NCI-H1930 (cell line): ENCODE measurements around the gene CSN1S1.
"Not testable (repeated sequence)": the region's sequence is repeated elsewhere in the genome, so short reads cannot be mapped to it uniquely, and the experiment has no call there.

Experiments used
- DNase-seq, 2 experiments: peaks; one replicate each; lab custom pipeline; 2025; lab: John Stamatoyannopoulos, UW

The CSN1S1 gene

DNA sequence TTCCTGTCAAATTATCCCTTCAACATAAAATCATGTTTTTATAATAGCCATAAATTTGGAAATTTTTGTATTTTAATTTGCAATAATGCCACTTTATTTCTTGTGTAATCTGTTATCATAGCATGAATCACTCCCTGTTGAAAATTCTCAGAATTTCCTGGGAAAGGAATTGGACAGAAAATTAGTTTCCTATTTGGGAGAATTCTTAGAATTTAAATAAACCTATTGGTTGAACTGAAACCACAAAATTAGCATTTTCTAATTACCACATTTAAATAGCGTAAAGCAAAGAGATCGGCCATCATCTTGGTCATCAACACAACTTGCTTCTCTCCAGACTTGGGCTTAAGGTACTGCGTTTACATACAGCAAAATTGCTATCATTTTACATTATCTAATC is at the start of gene CSN1S1:
CSN1S1 (plus strand) TSS at position 301 of the 400 bp plus-strand sequence. CDS start 1,488 bp downstream, outside the sequence.
- no peak for DNase-seq

- DNase-seq = peak in 1 of 2 experiments; percentile 2
Observed at GRCh38 chr4:69881173-69881773, 49.6 kb upstream of the CSN1S1 start.

DNA sequence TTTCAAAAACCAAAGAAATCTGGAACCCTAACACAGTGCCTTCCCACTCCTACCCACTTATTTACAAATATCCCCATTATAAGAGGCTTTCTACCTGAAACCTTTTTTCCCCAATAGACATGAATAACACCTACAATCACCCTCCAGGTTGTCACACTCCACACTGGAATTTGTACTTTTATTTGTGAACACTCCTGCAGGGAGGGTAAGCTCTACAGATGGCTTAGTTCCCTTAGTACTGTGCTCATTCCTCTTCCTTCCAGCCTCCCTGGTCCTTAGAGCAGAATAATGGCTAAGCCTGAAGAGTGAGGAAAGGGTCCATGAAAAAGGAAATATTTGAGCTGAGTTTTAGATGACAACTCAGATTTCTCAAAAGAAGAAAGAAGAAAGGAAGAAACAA is 48.7 kb upstream of the CSN1S1 start:
- no peak for DNase-seq

- DNase-seq = no peak
Observed at GRCh38 chr4:69888336-69888735, 42.5 kb upstream of the CSN1S1 start.

- no peak for DNase-seq
Observed at GRCh38 chr4:69894186-69894585, 36.7 kb upstream of the CSN1S1 start.

DNA sequence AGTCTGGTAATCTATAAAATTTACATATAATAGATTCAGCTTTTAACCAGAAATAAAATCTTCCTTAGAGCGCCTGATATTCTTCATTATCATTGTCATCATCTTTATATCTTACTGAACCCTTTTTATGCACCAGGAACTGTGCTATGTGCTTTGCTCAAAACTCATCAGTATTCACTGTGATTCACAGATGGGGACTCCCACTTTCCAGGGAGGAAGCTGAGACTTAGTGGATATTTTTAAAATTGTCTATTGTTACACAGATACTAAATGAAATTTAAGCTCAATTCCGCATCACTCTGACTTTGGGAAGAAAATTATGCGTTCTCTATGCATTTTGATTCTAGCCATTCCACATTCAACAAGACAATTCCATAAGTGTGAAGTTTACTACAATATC is 36.1 kb upstream of the CSN1S1 start:
- DNase-seq = no peak

- DNase-seq = no peak
Observed at GRCh38 chr4:69896530-69897116, 34.2 kb upstream of the CSN1S1 start.

DNA sequence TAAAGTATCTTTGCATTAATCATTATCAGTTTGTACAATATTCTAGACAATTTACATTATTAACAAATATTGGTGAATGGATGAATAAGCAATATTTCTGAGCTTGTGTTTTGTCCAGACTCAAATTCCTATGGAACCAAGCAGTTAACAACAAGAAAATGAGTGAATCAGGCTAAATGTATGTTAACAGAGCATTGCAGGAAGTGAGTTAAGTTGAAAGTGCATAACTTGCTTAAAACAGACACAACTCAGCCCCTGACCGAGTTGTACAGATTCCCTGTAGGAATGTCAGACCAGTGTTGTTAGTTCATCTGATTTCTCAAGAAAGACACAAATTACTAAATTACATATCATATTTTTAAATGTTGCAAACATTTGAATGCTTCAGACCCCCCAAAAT is 23.7 kb upstream of the CSN1S1 start:
- DNase-seq = no peak

DNA sequence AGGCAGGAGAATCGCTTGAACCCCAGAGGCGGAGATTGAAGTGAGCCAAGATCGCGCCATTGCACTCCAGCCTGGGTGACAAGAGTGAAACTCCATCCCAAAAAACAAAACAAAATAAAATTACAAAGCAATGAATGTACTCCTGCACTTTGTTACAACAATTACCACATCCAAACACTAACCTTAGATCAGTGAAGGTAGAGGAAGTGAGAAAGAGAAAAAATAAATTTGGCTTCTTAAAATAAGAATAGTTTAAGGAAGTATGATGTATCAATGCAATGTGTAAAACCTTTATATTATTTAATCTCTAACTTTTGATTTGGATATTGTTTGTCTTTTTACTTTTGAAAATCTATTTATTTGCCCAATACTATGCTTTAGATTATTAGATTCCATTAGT is 21.7 kb upstream of the CSN1S1 start:
- DNase-seq = no peak

DNA sequence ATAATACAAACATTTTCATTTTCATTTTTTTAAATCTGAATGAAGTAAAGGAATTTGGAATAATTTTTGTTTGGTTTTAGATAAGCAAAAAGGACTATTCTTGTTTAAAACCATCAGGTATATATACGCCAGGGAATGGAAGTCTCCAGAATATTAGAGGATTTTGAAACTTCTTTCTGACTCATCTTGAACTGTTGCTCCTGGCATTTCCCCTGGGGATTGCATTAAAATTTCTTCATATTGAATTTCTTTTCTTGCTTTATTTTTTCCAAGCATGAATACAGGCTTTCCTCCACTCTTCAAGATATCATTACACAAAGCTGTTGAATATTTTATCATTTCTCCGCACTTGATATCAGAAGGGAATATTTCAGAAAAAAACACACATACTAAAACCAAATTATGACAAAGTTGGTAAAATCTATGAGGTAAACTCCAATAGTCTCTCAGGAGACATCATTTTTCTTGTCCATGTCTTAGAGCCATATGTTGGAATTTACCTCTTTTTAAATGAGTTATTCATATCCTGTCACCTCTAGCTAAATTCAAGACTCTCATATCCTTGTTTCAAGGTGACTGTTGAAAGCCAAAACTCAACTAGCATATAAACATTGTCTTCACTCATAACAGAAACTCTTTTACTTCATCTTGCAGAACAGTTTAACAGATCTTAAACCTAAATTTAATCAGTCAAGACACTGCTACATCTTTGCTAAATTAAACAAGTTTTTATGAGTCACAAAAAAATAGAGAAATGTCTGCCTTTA is 20.7 kb upstream of the CSN1S1 start:
- no peak for DNase-seq

- DNase-seq = no peak
Observed at GRCh38 chr4:69920874-69921273, 10.0 kb upstream of the CSN1S1 start.

DNA sequence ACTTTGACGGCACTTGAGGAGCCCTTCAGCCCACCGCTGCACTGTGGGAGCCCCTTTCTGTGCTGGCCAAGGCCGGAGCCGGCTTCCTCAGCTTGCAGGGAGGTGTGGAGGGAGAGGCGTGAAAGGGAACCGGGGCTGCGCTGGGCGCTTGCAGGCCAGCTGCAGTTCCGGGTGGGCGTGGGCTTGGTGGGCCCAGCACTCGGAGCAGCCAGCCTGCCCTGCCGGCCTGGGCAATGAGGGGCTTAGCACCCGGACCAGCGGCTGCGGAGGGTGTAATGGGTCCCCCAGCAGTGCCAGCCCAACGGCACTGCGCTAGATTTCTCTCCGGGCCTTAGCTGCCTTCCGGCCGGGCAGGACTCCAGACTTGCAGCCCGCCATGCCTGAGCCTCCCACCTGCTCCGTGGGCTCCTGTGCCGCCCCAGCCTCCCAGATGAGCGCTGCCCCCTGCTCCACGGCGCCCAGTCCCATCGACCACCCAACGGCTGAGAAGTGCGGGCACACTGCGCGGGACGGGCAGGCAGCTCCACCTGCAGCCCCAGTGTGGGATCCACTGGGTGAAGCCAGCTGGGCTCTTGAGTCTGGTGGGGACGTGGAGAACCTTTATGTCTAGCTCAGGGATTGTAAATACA is 7.0 kb upstream of the CSN1S1 start:
- not testable (repeated sequence) for DNase-seq

DNA sequence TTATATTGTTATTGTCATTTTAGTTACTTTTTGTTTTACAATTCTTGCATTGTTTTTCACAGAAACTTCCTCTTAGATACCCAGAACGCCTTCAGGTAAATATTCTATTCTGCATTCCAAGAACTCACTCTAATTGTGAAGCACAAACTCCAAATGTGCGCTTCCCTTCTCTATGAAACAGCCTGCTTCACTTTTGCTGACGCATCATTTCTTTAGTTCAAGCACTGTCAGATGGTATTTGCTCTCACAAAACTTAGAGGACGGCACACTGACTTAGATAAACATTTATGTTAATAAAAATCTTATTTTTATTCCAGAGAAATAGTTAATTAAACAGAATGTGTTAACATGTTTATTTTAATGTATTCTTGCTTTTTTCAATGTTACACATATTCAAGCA is 3.3 kb downstream of the CSN1S1 start:
- no peak for DNase-seq

DNA sequence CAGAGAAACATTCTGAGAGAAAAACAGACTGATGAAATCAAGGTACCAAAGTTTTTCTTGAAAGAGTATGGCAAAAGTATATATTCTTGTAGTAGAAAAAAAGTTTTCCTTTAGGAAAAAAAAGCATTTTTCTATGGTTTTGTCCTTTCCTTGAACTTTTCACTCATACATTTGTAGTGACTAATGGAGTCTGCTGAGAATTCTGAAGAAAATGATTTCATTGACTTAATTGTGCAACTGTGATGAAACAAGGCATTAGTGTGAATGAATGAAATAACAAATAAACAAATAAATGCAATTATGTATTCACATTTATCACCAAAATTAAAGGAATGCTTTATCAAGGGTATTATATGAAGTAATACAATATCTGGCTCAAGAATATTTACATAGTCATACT is 5.7 kb downstream of the CSN1S1 start:
- DNase-seq = no peak

- no peak for DNase-seq
Observed at GRCh38 chr4:69951602-69952001, 20.7 kb downstream of the CSN1S1 start.

GRCh38 chr4:69957209-69957608 is 26.3 kb downstream of the CSN1S1 start:
- no peak for DNase-seq

DNA sequence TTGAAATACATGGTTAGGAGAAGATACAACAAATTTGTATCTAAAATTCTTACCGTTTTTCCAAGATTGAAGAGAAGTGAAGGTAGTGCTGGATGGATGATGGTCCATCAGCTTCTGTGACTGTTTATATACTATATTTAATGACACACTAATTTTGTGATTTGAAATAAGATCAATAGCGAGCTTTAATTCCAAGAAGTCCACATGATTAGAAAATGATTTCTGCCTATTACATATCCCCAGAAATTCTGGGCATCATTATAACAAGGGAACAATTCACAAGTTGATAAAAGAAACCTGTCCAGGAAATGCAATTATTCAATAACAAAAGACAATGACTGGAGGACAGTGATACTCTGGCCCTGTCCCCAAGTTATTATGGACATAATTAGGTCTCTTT is 34.8 kb downstream of the CSN1S1 start, which contains the start of gene CSN2:
CSN2 (minus strand) TSS at position 101 of the 400 bp plus-strand sequence. CDS start 4,733 bp downstream, outside the sequence.
- DNase-seq = no peak

GRCh38 chr4:69970071-69970470 is 39.2 kb downstream of the CSN1S1 start:
- DNase-seq = no peak

DNA sequence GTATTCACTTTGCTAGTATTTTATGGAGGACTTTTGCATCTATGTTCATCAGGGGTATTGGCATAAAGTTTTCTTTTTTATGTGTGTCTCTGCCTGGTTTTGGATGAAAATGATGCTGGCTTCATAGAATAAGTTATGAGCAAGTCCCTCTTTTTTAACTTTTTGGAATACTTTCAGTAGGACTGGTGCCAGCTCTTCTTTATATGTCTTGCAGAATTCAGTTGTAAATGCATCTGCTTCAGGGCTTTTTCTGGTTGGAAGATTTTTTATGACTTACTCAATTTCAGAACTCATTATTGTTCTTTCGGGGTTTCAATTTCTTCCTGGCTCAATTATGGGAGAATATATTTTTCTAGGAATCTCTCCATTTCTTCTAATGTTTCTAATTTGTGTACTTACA is 43.8 kb downstream of the CSN1S1 start:
- no peak for DNase-seq

DNA sequence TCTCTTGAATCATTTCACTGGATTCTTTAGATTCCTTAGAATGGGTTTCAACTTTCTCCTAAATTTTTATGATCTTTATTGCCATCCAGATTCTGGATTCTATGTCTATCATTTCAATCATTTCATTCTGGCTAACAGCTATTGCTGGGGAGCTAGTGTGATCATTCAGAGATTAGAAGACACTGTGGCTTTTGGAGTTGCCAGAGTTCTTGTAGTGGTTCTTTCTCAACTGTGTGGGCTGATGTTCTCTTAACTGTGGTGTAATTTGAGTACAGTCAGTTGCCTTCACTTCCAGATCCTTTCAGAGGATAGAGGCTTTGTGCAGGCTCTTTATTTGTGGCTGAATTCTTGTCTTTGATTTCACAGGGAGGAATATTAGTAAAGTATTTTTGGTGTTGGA is 46.7 kb downstream of the CSN1S1 start:
- no peak for DNase-seq

DNA sequence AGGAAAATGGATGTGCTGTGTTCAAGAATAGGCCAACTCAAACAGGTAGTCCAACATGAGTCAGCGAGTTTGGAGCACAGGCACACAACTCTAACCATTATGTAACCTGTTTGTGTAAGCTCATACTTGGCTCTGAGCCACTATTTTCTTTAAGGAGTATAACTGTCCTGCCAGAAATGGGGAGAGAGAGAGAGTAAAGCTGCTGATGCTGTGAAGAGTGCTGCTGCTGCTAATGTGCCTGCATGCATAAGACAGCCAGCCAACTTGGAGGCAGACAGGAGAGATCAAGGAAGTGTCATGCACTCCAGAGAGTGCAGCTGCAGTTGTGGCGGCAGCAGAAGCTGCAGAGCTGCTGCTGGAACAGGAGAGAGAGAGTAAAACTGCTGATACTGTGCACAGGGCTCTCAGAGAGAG is 53.2 kb downstream of the CSN1S1 start:
- DNase-seq = no peak

- DNase-seq = no peak
Observed at GRCh38 chr4:69986663-69987062, 55.8 kb downstream of the CSN1S1 start.

DNA sequence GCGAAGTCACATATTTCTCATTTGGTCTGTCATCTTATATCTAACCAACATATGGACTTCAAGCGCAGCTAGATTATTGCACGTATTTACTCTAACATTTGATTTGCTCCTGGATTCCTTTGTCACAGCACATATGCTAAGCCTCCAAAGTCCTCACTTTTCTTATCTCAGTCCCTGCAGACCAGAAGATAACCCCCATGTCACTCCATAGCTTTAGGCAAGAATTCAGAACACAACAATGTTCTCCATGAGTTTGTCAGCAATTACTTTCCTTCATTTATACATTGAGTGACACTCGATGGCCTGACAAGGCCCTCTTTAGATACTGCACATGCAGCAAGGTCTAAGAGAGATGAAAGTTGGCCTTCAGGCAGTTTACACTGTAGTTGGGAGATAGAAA is 60.1 kb downstream of the CSN1S1 start:
- no peak for DNase-seq
